ENCODE results near the gene WNT2.

- no peak for TF ChIP-seq CTCF (IDR thresholded peaks at IDR 0.05; ENCODE audit: poor library complexity, severe bottlenecking)
- TF ChIP-seq TAF1 (IDR thresholded peaks at IDR 0.05; ENCODE audit: low read depth): no peak
- TF ChIP-seq EZH2 (IDR thresholded peaks at IDR 0.05; ENCODE audit: borderline replicate concordance, insufficient read depth, low read length, poor library complexity, severe bottlenecking): no peak
- no peak for TF ChIP-seq REST (IDR thresholded peaks at IDR 0.05; ENCODE audit: borderline replicate concordance)
- no peak for TF ChIP-seq RAD21 (conservative IDR thresholded peaks at IDR 0.05)
Observed at GRCh38 chr7:117269417-117269816, 53.4 kb downstream of the WNT2 start.
